Measurements from ENCODE around the gene TLCD1.
A peak's percentile ranks its signal among the peaks of the same experiment; 100 is the strongest.

TLCD1 gene

GRCh38 chr17:28710861-28711722 is 14.9 kb downstream of the TLCD1 start:
- DNase-seq = peak; percentile 88

- DNase-seq = no peak
Observed at GRCh38 chr17:28707339-28707720, 18.7 kb downstream of the TLCD1 start.

GRCh38 chr17:28706471-28707338 is 19.3 kb downstream of the TLCD1 start:
- no peak for DNase-seq

DNA sequence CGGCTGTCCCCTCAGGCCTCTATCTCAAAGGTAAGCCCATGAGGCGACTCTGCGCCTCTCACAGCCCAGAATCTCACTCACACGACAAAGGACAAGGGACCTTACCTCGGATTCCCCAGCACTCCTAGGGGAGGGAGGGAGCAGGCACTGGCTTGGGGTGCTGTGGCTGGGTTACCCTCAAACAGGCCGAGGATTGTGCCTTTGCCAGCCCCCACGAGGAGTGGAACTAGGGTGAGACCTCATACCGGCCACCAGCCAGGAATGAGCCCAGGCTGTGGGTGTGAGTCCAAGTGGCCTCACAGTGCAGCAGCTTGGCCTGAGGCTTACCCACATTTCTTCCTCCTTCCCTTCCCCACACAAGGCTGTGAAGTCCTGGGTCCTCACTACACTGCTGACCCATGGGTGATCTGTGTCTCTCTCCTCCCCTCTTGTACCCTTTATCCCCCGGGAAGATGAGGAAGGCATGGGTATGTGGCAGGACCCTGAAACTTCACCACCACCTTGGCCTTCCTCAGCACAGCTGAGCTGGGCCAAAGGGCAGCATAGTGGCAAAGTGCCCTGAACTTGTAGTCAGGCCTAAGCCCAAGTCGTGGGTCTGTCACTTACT is 20.2 kb downstream of the TLCD1 start:
- no peak for DNase-seq

DNA sequence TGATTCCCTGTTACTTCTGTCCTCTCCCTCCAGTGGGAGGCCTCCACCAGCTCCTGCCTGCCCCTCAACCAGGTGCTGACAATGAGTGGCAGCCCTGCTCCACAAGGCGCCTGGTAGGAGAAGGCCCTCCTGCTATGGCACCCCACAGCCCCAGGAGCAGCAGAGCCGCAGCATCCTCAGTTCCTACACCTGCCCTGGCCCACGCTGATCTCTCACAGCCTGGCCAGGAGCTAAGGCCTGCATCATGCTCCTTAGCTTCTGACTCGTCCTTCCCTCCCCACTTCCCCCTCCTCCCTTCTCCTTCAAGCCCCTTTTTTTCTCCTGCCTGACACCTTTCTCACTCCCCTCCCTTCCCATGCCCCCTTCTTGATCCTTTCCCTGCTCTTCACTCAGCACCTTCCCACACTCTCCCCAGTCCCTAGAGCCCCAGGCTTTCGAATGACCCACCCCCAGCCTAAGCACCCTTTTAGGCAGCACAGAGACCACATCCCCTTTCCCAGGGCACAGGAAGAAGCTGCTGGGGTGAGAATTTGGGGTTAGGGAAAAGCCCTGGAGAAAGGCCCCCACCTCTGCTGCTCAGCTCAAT is 20.9 kb downstream of the TLCD1 start:
- no peak for DNase-seq

DNA sequence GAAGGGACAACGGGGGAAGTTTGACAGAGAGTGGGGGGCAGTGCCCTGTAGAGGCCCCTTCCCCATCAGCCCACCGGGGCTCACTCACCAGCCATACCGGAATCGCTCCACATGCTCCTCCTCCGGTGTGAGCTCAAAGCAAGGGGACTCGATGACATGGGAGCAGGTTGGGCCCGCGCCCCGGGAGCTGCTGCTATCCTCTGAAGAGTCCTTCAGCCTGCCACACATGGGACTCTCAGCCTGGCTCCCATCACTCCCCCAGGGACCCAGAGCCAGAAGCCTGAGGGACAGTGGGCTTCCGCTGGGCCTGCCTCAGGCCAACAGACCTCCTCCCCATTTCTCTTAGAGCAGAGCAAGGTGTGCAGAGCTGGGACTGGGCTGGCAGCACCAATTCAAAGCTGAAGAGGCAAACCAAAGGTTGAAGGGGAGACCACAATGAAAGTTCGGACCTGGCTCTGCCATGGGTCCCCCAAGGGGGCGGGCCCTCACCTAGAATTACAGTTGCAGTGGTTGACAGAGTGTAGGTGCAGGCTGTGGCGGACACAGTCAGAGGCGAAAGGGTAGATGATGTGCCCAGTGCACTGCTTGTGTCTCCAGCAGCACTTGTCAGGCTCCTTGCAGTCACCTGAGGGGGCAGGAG is 21.7 kb downstream of the TLCD1 start:
- no peak for DNase-seq

- DNase-seq = no peak
Observed at GRCh38 chr17:28703552-28704218, 22.3 kb downstream of the TLCD1 start.

DNA sequence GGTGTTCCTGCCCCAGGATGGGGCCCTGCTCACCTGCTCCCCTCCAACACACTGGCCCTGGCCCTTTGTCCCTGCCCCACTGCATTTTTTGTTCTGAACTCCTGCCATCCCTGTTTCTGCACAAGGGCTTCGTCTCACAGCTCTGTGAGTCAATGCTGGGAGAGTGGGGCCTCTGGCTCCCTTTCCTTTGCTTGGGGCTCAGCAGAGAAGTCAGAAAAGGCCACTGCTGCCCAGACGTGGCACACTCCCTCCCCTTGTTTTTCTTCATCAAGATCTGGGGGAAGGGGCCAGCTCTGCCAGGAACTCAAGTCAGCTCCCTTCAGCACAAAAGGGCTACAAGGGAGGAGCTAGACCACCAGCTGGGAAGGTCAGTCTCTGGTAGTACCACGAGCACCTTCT is 23.3 kb downstream of the TLCD1 start:
- DNase-seq = no peak

- no peak for DNase-seq
Observed at GRCh38 chr17:28702026-28702751, 23.8 kb downstream of the TLCD1 start.

DNA sequence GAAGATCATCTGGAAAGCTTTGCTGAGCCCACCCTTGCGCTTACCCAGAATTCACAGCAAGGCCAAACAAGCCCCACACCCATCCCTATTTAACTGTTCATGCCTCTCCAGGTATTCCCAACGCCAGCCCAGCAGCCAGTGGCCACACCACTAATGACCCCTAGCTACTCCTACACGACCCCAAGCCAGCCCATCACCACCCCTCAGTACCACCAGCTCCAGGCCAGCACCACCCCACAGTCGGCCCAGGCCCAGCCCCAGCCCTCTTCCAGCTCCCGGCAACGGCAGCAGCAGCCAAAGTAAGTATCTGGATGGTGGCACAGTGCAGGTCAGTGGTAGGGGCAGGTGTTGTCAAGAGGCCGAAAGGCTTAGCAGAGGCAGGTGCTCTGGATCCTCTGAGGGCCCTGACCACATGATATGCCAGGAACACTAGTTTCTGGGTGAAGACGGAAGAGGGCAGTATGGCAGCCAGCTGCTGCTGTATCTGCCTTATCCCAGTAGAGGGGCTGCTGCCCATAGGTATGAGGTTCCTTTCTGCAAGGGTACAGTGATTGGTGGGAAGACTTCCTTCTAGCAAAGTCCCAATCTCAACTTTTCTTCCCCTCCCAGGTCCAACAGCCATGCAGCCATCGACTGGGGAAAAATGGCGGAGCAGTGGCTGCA is 25.1 kb downstream of the TLCD1 start:
- no peak for DNase-seq

GRCh38 chr17:28700278-28700677 is 25.8 kb downstream of the TLCD1 start:
- DNase-seq = no peak

GRCh38 chr17:28698253-28698941 is 27.6 kb downstream of the TLCD1 start:
- no peak for DNase-seq

GRCh38 chr17:28693869-28694268 is 32.2 kb downstream of the TLCD1 start:
- DNase-seq = no peak

GRCh38 chr17:28689011-28689410 is 37.0 kb downstream of the TLCD1 start:
- DNase-seq = no peak

- DNase-seq = no peak
Observed at GRCh38 chr17:28688481-28688880, 37.6 kb downstream of the TLCD1 start.

DNA sequence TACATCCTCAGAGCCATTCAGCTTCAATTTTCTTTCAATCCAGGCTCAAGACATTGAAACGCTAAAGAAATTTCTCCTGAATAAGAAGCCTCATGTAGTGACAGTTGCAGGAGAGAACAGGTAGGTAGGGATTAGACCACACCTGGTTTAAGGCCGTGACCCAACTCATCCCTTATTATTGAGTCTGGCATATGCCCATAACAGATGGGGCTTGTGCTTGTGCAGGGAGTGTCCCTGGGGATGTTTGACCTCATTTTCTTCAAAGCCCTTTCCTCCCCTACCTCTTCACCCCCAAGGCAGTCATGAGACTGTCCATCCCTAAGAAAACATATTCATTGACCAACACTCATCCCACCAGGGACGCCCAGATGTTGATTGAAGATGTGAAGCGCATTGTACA is 39.7 kb downstream of the TLCD1 start:
- DNase-seq = no peak

DNA sequence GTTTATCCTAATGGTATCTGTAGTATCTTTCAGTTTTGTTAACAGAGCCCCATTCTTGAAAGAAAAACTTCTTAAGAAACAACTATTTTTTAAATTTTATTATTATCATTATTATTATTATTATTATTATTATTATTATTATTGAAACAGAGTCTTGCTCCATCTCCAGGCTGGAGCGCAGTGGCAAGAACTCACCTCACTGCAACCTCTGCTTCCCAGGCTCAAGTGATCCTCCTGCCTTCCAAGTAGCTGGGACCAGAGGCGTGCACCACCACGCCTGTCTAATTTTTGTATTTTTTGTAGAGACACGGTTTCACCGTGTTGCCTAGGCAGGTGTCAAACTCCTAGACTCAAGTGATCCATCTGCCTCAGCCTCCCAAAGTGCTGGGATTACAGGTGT is 40.7 kb downstream of the TLCD1 start:
- no peak for DNase-seq

GRCh38 chr17:28684963-28685362 is 41.1 kb downstream of the TLCD1 start:
- no peak for DNase-seq

DNA sequence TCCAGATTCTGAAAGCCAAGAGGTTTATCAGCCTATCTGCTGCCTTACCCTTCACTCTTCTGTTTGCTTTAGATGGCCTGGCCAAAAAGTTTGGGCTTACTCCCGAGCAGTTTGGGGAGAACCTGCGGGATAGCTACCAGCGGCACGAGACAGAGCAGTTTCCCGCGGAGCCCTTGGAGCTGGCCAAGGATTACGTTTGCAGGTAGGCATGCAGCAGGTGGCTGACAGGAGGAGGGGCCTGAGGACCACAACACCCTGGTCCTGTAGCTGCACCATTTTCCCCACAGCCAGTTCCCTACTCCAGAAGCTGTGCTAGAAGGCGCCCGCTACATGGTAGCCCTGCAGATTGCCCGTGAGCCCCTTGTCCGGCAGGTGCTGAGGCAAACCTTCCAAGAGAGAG is 43.4 kb downstream of the TLCD1 start:
- no peak for DNase-seq

GRCh38 chr17:28675980-28676379 is 50.1 kb downstream of the TLCD1 start:
- DNase-seq = no peak

Data from NCI-H1105 (cell line).